OCI-LY7 (cell line): ENCODE results near the gene NAA50. TPM values are rescaled to one million over a fixed set of nuclear protein-coding genes. Genes with fewer than 3 reads are reported as not detected.

Source experiments
- Bru-seq: library from RNA; stranded (reverse); fragments of 400-500 nt; gene quantifications from one replicate; lab custom pipeline; 2021; lab: Mats Ljungman, UMichigan
- BruChase-seq, 2 experiments: library from RNA; stranded (reverse); fragments of 400-500 nt; gene quantifications; one replicate each; lab custom pipeline; 2021; lab: Mats Ljungman, UMichigan
- BruUV-seq: library from RNA; stranded (reverse); fragments of 400-500 nt; replicated peaks from 2 replicates; lab custom pipeline; 2021; lab: Mats Ljungman, UMichigan
- CTCF ChIA-PET: fragments of 300-600 bp; sonication (Branson Sonifier 250); formaldehyde crosslinking; loops from one replicate; lab custom pipeline; 2022; ENCODE audit warnings: antibody characterized with exemption; ENCODE audit not compliant: unreplicated experiment; lab: Charles Lee
- POLR2A ChIA-PET: fragments of 300-600 bp; sonication (Branson Sonifier 250); formaldehyde crosslinking; loops from one replicate; lab custom pipeline; 2022; ENCODE audit warnings: antibody characterized with exemption; lab: Charles Lee
- DNase-seq: peaks from one replicate; pipeline ENCODE4 v3.0.0-alpha.2; 2015; ENCODE audit warnings: low spot score
- H2AFZ ChIP-seq: fragments of 200-600 bp; sonication (generic), shearing (Covaris generic); 2 replicates; pipeline ENCODE4 v1.6.1; 2014; ENCODE audit warnings: mild to moderate bottlenecking, antibody characterized with exemption, low read length, moderate library complexity
- H3K27ac ChIP-seq: fragments of 200-600 bp; sonication (generic); 2 replicates; pipeline ENCODE4 v1.5.1; 2014; ENCODE audit warnings: mixed run types, low read depth, mild to moderate bottlenecking, moderate library complexity, low read length, inconsistent platforms; ENCODE audit not compliant: poor library complexity, severe bottlenecking
- H3K36me3 ChIP-seq: fragments of 200-600 bp; sonication (generic); 2 replicates; pipeline ENCODE4 v1.6.1; 2014; ENCODE audit warnings: mild to moderate bottlenecking, antibody characterized with exemption, low read length, moderate library complexity, mixed read lengths; ENCODE audit not compliant: insufficient read depth
- H3K4me1 ChIP-seq: fragments of 200-600 bp; sonication (generic); 2 replicates; pipeline ENCODE4 v1.5.1; 2014; ENCODE audit warnings: mild to moderate bottlenecking, low read length; ENCODE audit not compliant: insufficient read depth, poor library complexity, severe bottlenecking
- H3K4me2 ChIP-seq: fragments of 200-600 bp; sonication (generic); 2 replicates; pipeline ENCODE4 v1.6.1; 2014; ENCODE audit warnings: mild to moderate bottlenecking, low read length
- H3K4me3 ChIP-seq: fragments of 200-600 bp; sonication (generic); 2 replicates; pipeline ENCODE4 v1.5.1; 2014; ENCODE audit warnings: mild to moderate bottlenecking, low read depth, low read length; ENCODE audit not compliant: poor library complexity, severe bottlenecking
- H3K79me2 ChIP-seq: fragments of 200-600 bp; sonication (generic); 2 replicates; pipeline ENCODE4 v1.6.1; 2016; ENCODE audit warnings: low read depth, mild to moderate bottlenecking, low read length, moderate library complexity, mixed read lengths; ENCODE audit not compliant: insufficient read depth
- H3K9me2 ChIP-seq: fragments of 200-600 bp; sonication (generic); 2 replicates; pipeline ENCODE4 v1.6.1; 2016; ENCODE audit warnings: mild to moderate bottlenecking, low read length, mixed read lengths; ENCODE audit not compliant: insufficient read depth
- H3K9me3 ChIP-seq: fragments of 200-600 bp; sonication (generic); 2 replicates; pipeline ENCODE4 v1.6.1; 2014; ENCODE audit warnings: mild to moderate bottlenecking, mixed run types, low read length, mixed read lengths
- H4K20me1 ChIP-seq: fragments of 200-600 bp; sonication (generic); 2 replicates; pipeline ENCODE4 v1.6.1; 2014; ENCODE audit warnings: mild to moderate bottlenecking, antibody characterized with exemption, low read length, moderate library complexity, mixed read lengths; ENCODE audit not compliant: insufficient read depth
- CTCF ChIP-seq: fragments of 200-600 bp; sonication (generic); conservative IDR thresholded peaks from 2 replicates; pipeline ENCODE4 v1.5.1; 2014; ENCODE audit warnings: mild to moderate bottlenecking, antibody characterized with exemption, low read length, moderate library complexity, mixed read lengths
- EZH2phosphoT487 ChIP-seq: fragments of 200-600 bp; sonication (generic); IDR thresholded peaks from 2 replicates; pipeline ENCODE4 v1.6.1; 2018; ENCODE audit warnings: low read depth, borderline replicate concordance, mild to moderate bottlenecking, mixed run types, antibody characterized with exemption, low read length, moderate library complexity, mixed read lengths
- intact Hi-C: fragments of 100-400 bp; cut with micrococcal nuclease; formaldehyde crosslinking; loops from one replicate; pipeline ENCODE4 v1.10.0; 2022; ENCODE audit not compliant: unreplicated experiment
- long read RNA-seq: library from polyadenylated mRNA; stranded (forward); transcript quantifications from one replicate; pipeline ENCODE4 v2.0.0, GENCODE V29; 2022
- total RNA-seq, 2 experiments: library from RNA; depleted of rRNA in 1 of 2; stranded (reverse); fragments of >200 nt in 1 of 2; shearing (Covaris generic) in 1 of 2; gene quantifications; 2 replicates each; pipeline ENCODE4 v1.2.3, GENCODE V29; 2014 to 2022

The NAA50 gene
- 223 and 225 TPM in 2 replicates for total RNA-seq (2014; rRNA removed; shearing (Covaris generic))
- 159 and 172 TPM in 2 replicates for total RNA-seq (2022)
- Bru-seq, nascent RNA = percentile 97 among the genes with signal in this experiment
- percentile 98 among the genes with signal in this experiment for BruChase-seq, experiment 1, labeled RNA remaining after a 6-hour chase
- BruChase-seq, experiment 2, labeled RNA remaining after a 2-hour chase = percentile 98 among the genes with signal in this experiment
- long read RNA-seq, full-length matches to known transcripts = 275 of 299 reads
- long read RNA-seq, partial matches to known transcripts = 4 of 299 reads
- long read RNA-seq, other reads (novel, unspliced or antisense) = 20 of 299 reads

- H3K4me1 ChIP-seq = peaks cover 54% of the 10 kb centered on the region
Observed at GRCh38 chr3:113745756-113746547, at the start of gene NAA50. NAA50 (minus strand) TSS chr3:113746249; CDS start chr3:113745949, 300 bp downstream.

GRCh38 chr3:113795693-113796092 lies 49.6 kb upstream of the NAA50 start:
- no peaks in the 10 kb centered on the region for H3K9me2 ChIP-seq
- no peaks in the 10 kb centered on the region for H4K20me1 ChIP-seq
- CTCF ChIA-PET = no interaction called here
- peaks cover 72% of the 10 kb centered on the region for H3K36me3 ChIP-seq
- H3K9me3 ChIP-seq = no peaks in the 10 kb centered on the region
- no TSS peak for BruUV-seq
- DNase-seq = no peak
- H3K4me3 ChIP-seq = no peak overlapping the region
- H3K79me2 ChIP-seq = no peaks in the 10 kb centered on the region
- intact Hi-C loops = no loop called here
- H3K4me1 ChIP-seq = no peaks in the 10 kb centered on the region
- H3K27ac ChIP-seq = no peak overlapping the region
- no peak overlapping the region for H2AFZ ChIP-seq
- H3K4me2 ChIP-seq = no peak overlapping the region
- TF ChIP-seq CTCF = no peak
- POLR2A ChIA-PET = interaction anchor here (0.6 to 1.4 kb wide), 3 partner anchors 10 to 60 kb away, joined by 3 read pairs; no protein-coding TSS in a partner anchor

More at GRCh38 chr3:113745756-113746547, at the start of gene NAA50:
- peak within 1 kb of the TSS; percentile 100 for H3K4me2 ChIP-seq
- peak within 1 kb of the TSS; percentile 83 for H3K4me3 ChIP-seq
- no peaks in the 10 kb centered on the region for H3K9me2 ChIP-seq
- TF ChIP-seq CTCF (no peak), EZH2phosphoT487 (no peak)
- peaks cover 84% of the 10 kb centered on the region for H3K79me2 ChIP-seq
- H4K20me1 ChIP-seq = peaks cover 36% of the 10 kb centered on the region
- CTCF ChIA-PET = interaction anchor here (1.1 to 2.0 kb wide), 5 partner anchors 10 to 93 kb away, joined by 3 to 10 read pairs (median 5); partner anchors contain the start of gene GRAMD1C
- peak within 1 kb of the TSS; percentile 98 for H2AFZ ChIP-seq
- no TSS peak for BruUV-seq
- peak; percentile 93 for DNase-seq
- intact Hi-C loops = loop anchor here (1.0 to 5.0 kb wide), 10 partner anchors 10 to 727 kb away; partner anchors contain the start of genes CCDC191, QTRT2, USF3 and ZDHHC23
- H3K9me3 ChIP-seq = no peaks in the 10 kb centered on the region
- H3K27ac ChIP-seq = peak within 1 kb of the TSS; percentile 95
- POLR2A ChIA-PET = interaction anchor here (0.6 to 1.7 kb wide), 19 partner anchors 8 to 896 kb away, joined by 3 to 9 read pairs (median 4); partner anchors contain the start of gene USF3
- peaks cover 38% of the 10 kb centered on the region for H3K36me3 ChIP-seq
